ENCODE data around the gene STT3A. TPM values are rescaled to one million over a fixed set of nuclear protein-coding genes. Genes with fewer than 3 reads are reported as not detected.

Gene STT3A
- total and polyA plus RNA-seq, 2 donors (not counting 1 experiment from before 2014, with no cell fraction given), result 257 to 375 TPM

GRCh38 chr11:125552927-125553326, 39.7 kb upstream of the STT3A start:
- no peak for DNase-seq (ENCODE audit: low read depth in 2 of 2)
- no peak overlapping the region for H3K9ac ChIP-seq (ENCODE audit: insufficient read depth, low read length)
- no peaks in the 10 kb centered on the region for H3K79me2 ChIP-seq (ENCODE audit: control insufficient read depth, insufficient read depth, low read length)
- H3K4me1 ChIP-seq (ENCODE audit: control insufficient read depth, extremely low read depth, insufficient read depth, low read length), result no peaks in the 10 kb centered on the region
- no peak overlapping the region for H3K27ac ChIP-seq (ENCODE audit: insufficient read depth, low read length)
- no peak overlapping the region for H3K4me3 ChIP-seq (replicated peaks in 1 of 4; ENCODE audit: control extremely low read depth in 1 of 4, insufficient read depth in 1 of 4, low read depth in 3 of 4, low read length in 4 of 4)
- no peak for TF ChIP-seq EZH2 (IDR thresholded peaks at IDR 0.05; ENCODE audit: low read length, missing control alignments)
- no peak for TF ChIP-seq CTCF (conservative IDR thresholded peaks at IDR 0.05 in 1 of 2, IDR thresholded peaks at IDR 0.05 in 1 of 2; ENCODE audit: low read depth in 1 of 2, low read length in 2 of 2)
- H3K4me2 ChIP-seq (ENCODE audit: extremely low read depth, insufficient read depth, low read length), result no peak overlapping the region
- no peaks in the 10 kb centered on the region for H4K20me1 ChIP-seq (ENCODE audit: control insufficient read depth, extremely low read depth, insufficient read depth, low read length)
- no peaks in the 10 kb centered on the region for H3K9me3 ChIP-seq (ENCODE audit: control insufficient read depth, insufficient read depth, low read depth, low read length)
- no peaks in the 10 kb centered on the region for H3K36me3 ChIP-seq (ENCODE audit: control insufficient read depth, insufficient read depth, low read length)
- no peak overlapping the region for H2AFZ ChIP-seq (ENCODE audit: low read length)
- H3K27me3 ChIP-seq (ENCODE audit: control insufficient read depth, insufficient read depth, low read length), result no peaks in the 10 kb centered on the region

- DNase-seq (ENCODE audit: low read depth in 2 of 2), result no peak
- no peak overlapping the region for H3K4me3 ChIP-seq (replicated peaks in 1 of 4; ENCODE audit: control extremely low read depth in 1 of 4, insufficient read depth in 1 of 4, low read depth in 3 of 4, low read length in 4 of 4)
- no peak for TF ChIP-seq EZH2 (IDR thresholded peaks at IDR 0.05; ENCODE audit: low read length, missing control alignments)
- TF ChIP-seq CTCF (conservative IDR thresholded peaks at IDR 0.05 in 1 of 2, IDR thresholded peaks at IDR 0.05 in 1 of 2; ENCODE audit: low read depth in 1 of 2, low read length in 2 of 2), result no peak
- H3K27ac ChIP-seq (ENCODE audit: insufficient read depth, low read length), result no peak overlapping the region
- H2AFZ ChIP-seq (ENCODE audit: low read length), result no peak overlapping the region
- H3K4me1 ChIP-seq (ENCODE audit: control insufficient read depth, extremely low read depth, insufficient read depth, low read length), result no peaks in the 10 kb centered on the region
- no peak overlapping the region for H3K9ac ChIP-seq (ENCODE audit: insufficient read depth, low read length)
- no peak overlapping the region for H3K4me2 ChIP-seq (ENCODE audit: extremely low read depth, insufficient read depth, low read length)
- H3K27me3 ChIP-seq (ENCODE audit: control insufficient read depth, insufficient read depth, low read length), result no peaks in the 10 kb centered on the region
- no peaks in the 10 kb centered on the region for H4K20me1 ChIP-seq (ENCODE audit: control insufficient read depth, extremely low read depth, insufficient read depth, low read length)
- H3K36me3 ChIP-seq (ENCODE audit: control insufficient read depth, insufficient read depth, low read length), result no peaks in the 10 kb centered on the region
- no peaks in the 10 kb centered on the region for H3K9me3 ChIP-seq (ENCODE audit: control insufficient read depth, insufficient read depth, low read depth, low read length)
- no peaks in the 10 kb centered on the region for H3K79me2 ChIP-seq (ENCODE audit: control insufficient read depth, insufficient read depth, low read length)
These were observed 39.3 kb upstream of the STT3A start for GRCh38 chr11:125553357-125553756.

- Histone ChIP-seq H3K4me1 (ENCODE audit: control insufficient read depth, extremely low read depth, insufficient read depth, low read length) (no peaks in the 10 kb centered on the region), H3K9me3 (ENCODE audit: control insufficient read depth, insufficient read depth, low read depth, low read length) (no peaks in the 10 kb centered on the region), H3K4me3 (replicated peaks in 1 of 4; ENCODE audit: control extremely low read depth in 1 of 4, insufficient read depth in 1 of 4, low read depth in 3 of 4, low read length in 4 of 4) (no peak overlapping the region), H3K4me2 (ENCODE audit: extremely low read depth, insufficient read depth, low read length) (no peak overlapping the region), H4K20me1 (ENCODE audit: control insufficient read depth, extremely low read depth, insufficient read depth, low read length) (no peaks in the 10 kb centered on the region), H3K36me3 (ENCODE audit: control insufficient read depth, insufficient read depth, low read length) (no peaks in the 10 kb centered on the region), H2AFZ (ENCODE audit: low read length) (no peak overlapping the region), H3K9ac (ENCODE audit: insufficient read depth, low read length) (no peak overlapping the region), H3K79me2 (ENCODE audit: control insufficient read depth, insufficient read depth, low read length) (no peaks in the 10 kb centered on the region), H3K27me3 (ENCODE audit: control insufficient read depth, insufficient read depth, low read length) (no peaks in the 10 kb centered on the region), H3K27ac (ENCODE audit: insufficient read depth, low read length) (no peak overlapping the region)
- TF ChIP-seq EZH2 (IDR thresholded peaks at IDR 0.05; ENCODE audit: low read length, missing control alignments) (no peak), CTCF (conservative IDR thresholded peaks at IDR 0.05 in 1 of 2, IDR thresholded peaks at IDR 0.05 in 1 of 2; ENCODE audit: low read depth in 1 of 2, low read length in 2 of 2) (no peak)
- no peak for DNase-seq (ENCODE audit: low read depth in 2 of 2)
These were observed 38.6 kb upstream of the STT3A start for GRCh38 chr11:125554038-125554437.
